Neuronal stem cell (in vitro differentiated cells): ENCODE results near the gene LIMK2.

ENCODE experiments used
- DNase-seq: peaks from one replicate; pipeline ENCODE4 v3.0.0-alpha.2; 2013; ENCODE audit warnings: low spot score
- H2AFZ ChIP-seq: one replicate; pipeline ENCODE4 v1.6.1; 2013; ENCODE audit warnings: mild to moderate bottlenecking, low read length, inconsistent platforms
- H2AK5ac ChIP-seq: 2 replicates; pipeline ENCODE4 v1.6.1; 2013; ENCODE audit warnings: low read depth, mild to moderate bottlenecking, inconsistent platforms, low read length, moderate library complexity, mixed read lengths
- H2BK120ac ChIP-seq: 2 replicates; pipeline ENCODE4 v1.6.1; 2013; ENCODE audit warnings: low read depth, mild to moderate bottlenecking, inconsistent platforms, low read length, moderate library complexity, mixed read lengths
- H2BK12ac ChIP-seq: one replicate; pipeline ENCODE4 v1.6.1; 2013; ENCODE audit warnings: low read length, inconsistent platforms
- H2BK15ac ChIP-seq: 2 replicates; pipeline ENCODE4 v1.6.1; 2013; ENCODE audit warnings: mild to moderate bottlenecking, low read length, inconsistent platforms, mixed read lengths
- H2BK5ac ChIP-seq: one replicate; pipeline ENCODE4 v1.6.1; 2013; ENCODE audit warnings: inconsistent platforms, mild to moderate bottlenecking, low read length, moderate library complexity
- H3K14ac ChIP-seq: one replicate; pipeline ENCODE4 v1.6.1; 2013; ENCODE audit warnings: low read length, inconsistent platforms
- H3K18ac ChIP-seq: 2 replicates; pipeline ENCODE4 v1.6.1; 2013; ENCODE audit warnings: low read length, inconsistent platforms
- H3K23ac ChIP-seq: 2 replicates; pipeline ENCODE4 v1.6.1; 2013; ENCODE audit warnings: low read depth, mild to moderate bottlenecking, mixed read lengths, low read length, inconsistent platforms; ENCODE audit not compliant: poor library complexity
- H3K27ac ChIP-seq: replicated peaks from 3 replicates; pipeline ENCODE4 v1.5.1; 2013; ENCODE audit warnings: low read length, inconsistent platforms
- H3K27me3 ChIP-seq, 3 experiments: 2 replicates each; pipeline ENCODE4 v1.6.1; 2013; ENCODE audit warnings: low read length in 3 of 3, mild to moderate bottlenecking in 2 of 3, inconsistent platforms in 1 of 3, low read depth in 1 of 3, mixed read lengths in 1 of 3, moderate library complexity in 1 of 3; ENCODE audit not compliant: control insufficient read depth in 3 of 3, insufficient read depth in 3 of 3
- H3K36me3 ChIP-seq, 2 donors: replicated peaks in 1 of 2; 2 replicates each; pipeline ENCODE4 v1.6.1; 2013; ENCODE audit warnings: low read length in 2 of 2; ENCODE audit not compliant: control insufficient read depth in 2 of 2, insufficient read depth in 2 of 2
- H3K4ac ChIP-seq: 2 replicates; pipeline ENCODE4 v1.6.1; 2013; ENCODE audit warnings: inconsistent platforms, mild to moderate bottlenecking, low read length, moderate library complexity
- H3K4me1 ChIP-seq, 2 donors: 1 replicate in 1 of 2; 2 replicates in 1 of 2; pipeline ENCODE4 v1.6.1; 2013; ENCODE audit warnings: low read length in 2 of 2, low read depth in 1 of 2; ENCODE audit not compliant: control insufficient read depth in 2 of 2, insufficient read depth in 1 of 2
- H3K4me2 ChIP-seq: one replicate; pipeline ENCODE4 v1.6.1; 2013; ENCODE audit warnings: mild to moderate bottlenecking, low read length, inconsistent platforms; ENCODE audit not compliant: insufficient read depth, poor library complexity, severe bottlenecking
- H3K4me3 ChIP-seq, 2 donors: 2 replicates each; pipeline ENCODE4 v1.5.1; 2013; ENCODE audit warnings: low read length in 2 of 2, mild to moderate bottlenecking in 2 of 2, inconsistent platforms in 1 of 2, moderate library complexity in 1 of 2
- H3K79me1 ChIP-seq: one replicate; pipeline ENCODE4 v1.6.1; 2013; ENCODE audit warnings: low read depth, mild to moderate bottlenecking, inconsistent platforms, low read length, moderate library complexity
- H3K9ac ChIP-seq: one replicate; pipeline ENCODE4 v1.6.1; 2013; ENCODE audit warnings: mild to moderate bottlenecking, low read depth, low read length, inconsistent platforms; ENCODE audit not compliant: poor library complexity
- H3K9me3 ChIP-seq, 2 donors: replicated peaks in 1 of 2; 2 replicates each; pipeline versions ENCODE3 to v1.6.1; 2013; ENCODE audit warnings: low read length in 2 of 2, mild to moderate bottlenecking in 2 of 2, inconsistent platforms in 1 of 2, low read depth in 1 of 2, mixed read lengths in 1 of 2, moderate library complexity in 1 of 2; ENCODE audit not compliant: control insufficient read depth in 2 of 2, insufficient read depth in 1 of 2
- H4K8ac ChIP-seq: one replicate; pipeline ENCODE4 v1.6.1; 2013; ENCODE audit warnings: low read depth, mild to moderate bottlenecking, inconsistent platforms, low read length, moderate library complexity
- H4K91ac ChIP-seq: one replicate; pipeline ENCODE4 v1.6.1; 2013; ENCODE audit warnings: low read length, low read depth, mild to moderate bottlenecking, inconsistent platforms; ENCODE audit not compliant: poor library complexity
- WGBS, 2 donors: extraction: QIAGEN DNeasy Blood & Tissue Kit; methylation state at CpG; one replicate each; pipeline ENCODE4 v1.1.7; 2013; ENCODE audit warnings: missing lambda C conversion rate in 2 of 2, mixed read lengths in 1 of 2; ENCODE audit not compliant: insufficient read length in 2 of 2, insufficient replicate concordance in 1 of 2; ENCODE audit errors: extremely low coverage in 2 of 2; 5-methylcytosine and 5-hydroxymethylcytosine counted together

The LIMK2 gene

GRCh38 chr22:31292236-31292989 is 80.3 kb downstream of the LIMK2 start, which contains the start of gene PIK3IP1:
TSS of gene PIK3IP1 (minus strand) at chr22:31292488. CDS start at chr22:31292344, 144 bp downstream.
- Histone ChIP-seq H3K79me1 (no peaks in the 10 kb centered on the region), H3K27me3 (peaks cover 0 to 21% (median 0%) of the 10 kb centered on the region in 3 experiments), H3K14ac (no peak within 1 kb of the TSS), H3K23ac (no peak within 1 kb of the TSS), H3K4me2 (peak within 1 kb of the TSS; percentile 99), H3K9me3 (no peaks in the 10 kb centered on the region), H3K9ac (no peak within 1 kb of the TSS), H2AFZ (peak within 1 kb of the TSS; percentile 81), H2BK15ac (no peak within 1 kb of the TSS), H4K91ac (no peak within 1 kb of the TSS), H4K8ac (no peak within 1 kb of the TSS), H3K36me3 (peaks cover 0 to 3% of the 10 kb centered on the region in 2 donors), H2AK5ac (no peak within 1 kb of the TSS), H2BK5ac (peak within 1 kb of the TSS; percentile 1), H3K4me3 (peak within 1 kb of the TSS; percentile 65 to 77), H2BK12ac (no peak within 1 kb of the TSS), H3K4ac (no peak within 1 kb of the TSS), H2BK120ac (no peak within 1 kb of the TSS), H3K27ac (no peak within 1 kb of the TSS), H3K4me1 (peaks cover 3 to 14% of the 10 kb centered on the region in 2 donors), H3K18ac (peak within 1 kb of the TSS; percentile 13)
- WGBS, 2 donors = no CpG with 5 or more reads among the region's 19 CpGs
- DNase-seq = peak; percentile 64

GRCh38 chr22:31295360-31295759 is 83.3 kb downstream of the LIMK2 start:
- DNase-seq = no peak
- Histone ChIP-seq H2BK12ac (no peak overlapping the region), H2AK5ac (no peak overlapping the region), H4K91ac (no peak overlapping the region), H3K9ac (no peak overlapping the region), H2BK120ac (no peak overlapping the region), H2AFZ (no peak overlapping the region), H3K4ac (no peak overlapping the region), H3K18ac (no peak overlapping the region), H3K4me2 (no peak overlapping the region), H3K4me1 (peaks cover 3 to 14% of the 10 kb centered on the region in 2 donors), H3K9me3 (no peaks in the 10 kb centered on the region), H2BK5ac (no peak overlapping the region), H3K27me3 (peaks cover 0 to 13% (median 0%) of the 10 kb centered on the region in 3 experiments), H3K79me1 (no peaks in the 10 kb centered on the region), H3K27ac (no peak overlapping the region), H4K8ac (no peak overlapping the region), H3K23ac (no peak overlapping the region), H3K14ac (no peak overlapping the region), H2BK15ac (no peak overlapping the region), H3K4me3 (no peak overlapping the region), H3K36me3 (no peaks in the 10 kb centered on the region)
- WGBS, 2 donors = no CpG with 5 or more reads among the region's 3 CpGs

- Histone ChIP-seq H2BK120ac (no peak overlapping the region), H3K4me1 (peaks cover 2 to 12% of the 10 kb centered on the region in 2 donors), H2BK5ac (no peak overlapping the region), H3K23ac (no peak overlapping the region), H2AK5ac (no peak overlapping the region), H3K18ac (no peak overlapping the region), H2BK15ac (no peak overlapping the region), H3K4ac (no peak overlapping the region), H3K4me2 (no peak overlapping the region), H2AFZ (peak overlapping the region; percentile 30), H3K79me1 (no peaks in the 10 kb centered on the region), H3K9ac (no peak overlapping the region), H2BK12ac (no peak overlapping the region), H3K36me3 (no peaks in the 10 kb centered on the region), H4K8ac (no peak overlapping the region), H3K27ac (no peak overlapping the region), H3K9me3 (no peaks in the 10 kb centered on the region), H4K91ac (no peak overlapping the region), H3K14ac (no peak overlapping the region), H3K4me3 (no peak overlapping the region), H3K27me3 (peaks cover 0 to 9% (median 0%) of the 10 kb centered on the region in 3 experiments)
- WGBS, 2 donors = no CpG with 5 or more reads among the region's 5 CpGs
- no peak for DNase-seq
Observed at GRCh38 chr22:31295831-31296657, 83.9 kb downstream of the LIMK2 start.

GRCh38 chr22:31300896-31301295 is 88.8 kb downstream of the LIMK2 start:
- Histone ChIP-seq H3K14ac (no peak overlapping the region), H2BK15ac (no peak overlapping the region), H2AFZ (no peak overlapping the region), H3K27me3 (no peaks in the 10 kb centered on the region), H2AK5ac (no peak overlapping the region), H3K79me1 (no peaks in the 10 kb centered on the region), H2BK120ac (no peak overlapping the region), H3K4me3 (no peak overlapping the region), H3K9me3 (no peaks in the 10 kb centered on the region), H3K23ac (no peak overlapping the region), H3K27ac (no peak overlapping the region), H2BK12ac (no peak overlapping the region), H4K8ac (no peak overlapping the region), H3K4me1 (peaks cover 0 to 10% of the 10 kb centered on the region in 2 donors), H3K18ac (no peak overlapping the region), H3K9ac (no peak overlapping the region), H2BK5ac (no peak overlapping the region), H4K91ac (no peak overlapping the region), H3K4ac (no peak overlapping the region), H3K4me2 (no peak overlapping the region), H3K36me3 (no peaks in the 10 kb centered on the region)
- WGBS, 2 donors = no CpG with 5 or more reads among the region's 3 CpGs
- no peak for DNase-seq
